Erythroblast (primary cell): Measurements from ENCODE around the gene PCIF1.

Experiments
- GATA1 ChIP-seq: IDR thresholded peaks from 2 replicates; pipeline ENCODE4 v1.6.1; 2011; ENCODE audit warnings: low read depth, mild to moderate bottlenecking, control low read depth, low read length, moderate library complexity
- POLR2A ChIP-seq: IDR thresholded peaks from 2 replicates; pipeline ENCODE4 v1.6.1; 2011; ENCODE audit warnings: mild to moderate bottlenecking, low read length

DNA sequence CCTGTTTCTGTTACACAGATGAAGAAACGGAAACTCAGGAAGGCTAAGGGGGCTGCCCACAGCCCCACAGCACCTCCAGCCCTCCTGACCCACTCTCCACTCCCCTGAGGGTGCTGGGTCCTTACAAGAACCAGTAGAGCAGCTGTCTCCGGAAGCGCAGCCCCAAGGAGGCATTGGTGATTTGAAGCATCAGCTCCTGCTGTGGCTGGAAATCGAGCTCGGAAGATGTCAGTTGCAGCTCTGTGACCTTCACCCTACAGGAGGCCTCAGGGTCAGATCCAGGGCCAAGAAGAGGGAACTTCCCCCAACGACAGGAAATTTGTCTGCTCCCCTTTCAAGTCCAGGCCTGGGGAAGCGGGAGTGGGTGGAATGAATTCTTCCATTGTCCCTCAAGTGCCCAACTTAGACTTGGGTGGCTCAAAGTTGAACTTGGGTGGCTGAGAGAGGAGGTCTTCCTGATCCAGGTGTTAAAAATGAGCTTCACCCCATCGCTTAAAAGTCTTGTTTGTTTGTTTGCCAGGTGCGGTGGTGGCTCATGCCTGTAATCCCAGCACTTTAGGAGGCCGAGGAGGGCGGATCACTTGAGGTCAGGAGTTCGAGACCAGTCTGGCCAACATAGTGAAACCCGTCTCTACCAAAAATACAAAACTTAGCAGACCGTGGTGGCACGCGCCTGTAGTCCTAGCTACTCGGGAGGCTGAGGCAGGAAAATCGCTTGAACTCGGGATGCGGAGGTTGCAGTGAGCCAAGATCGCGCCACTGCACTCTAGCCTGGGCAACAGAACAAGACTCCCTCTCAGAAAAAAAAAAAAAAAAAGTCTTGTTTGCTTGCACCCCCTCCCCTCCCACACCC is 24.4 kb upstream of the PCIF1 start:
- TF ChIP-seq POLR2A (no peak), GATA1 (no peak)
